Right hindlimb (tissue), 1 donor: Measurements from ENCODE around the gene PLEKHN1.
"Not testable (repeated sequence)": the region's sequence is repeated elsewhere in the genome, so short reads cannot be mapped to it uniquely, and the experiment has no call there.

Experiments
- DNase-seq: peaks from one replicate; pipeline ENCODE4 v3.0.0-alpha.2; 2018

The PLEKHN1 gene

GRCh38 chr1:1013105-1013921, 47.0 kb downstream of the PLEKHN1 start, which contains the start of gene ISG15:
Gene ISG15 (plus strand): TSS chr1:1013497. CDS start chr1:1013574, 77 bp downstream.
- peak; percentile 94 for DNase-seq

DNA sequence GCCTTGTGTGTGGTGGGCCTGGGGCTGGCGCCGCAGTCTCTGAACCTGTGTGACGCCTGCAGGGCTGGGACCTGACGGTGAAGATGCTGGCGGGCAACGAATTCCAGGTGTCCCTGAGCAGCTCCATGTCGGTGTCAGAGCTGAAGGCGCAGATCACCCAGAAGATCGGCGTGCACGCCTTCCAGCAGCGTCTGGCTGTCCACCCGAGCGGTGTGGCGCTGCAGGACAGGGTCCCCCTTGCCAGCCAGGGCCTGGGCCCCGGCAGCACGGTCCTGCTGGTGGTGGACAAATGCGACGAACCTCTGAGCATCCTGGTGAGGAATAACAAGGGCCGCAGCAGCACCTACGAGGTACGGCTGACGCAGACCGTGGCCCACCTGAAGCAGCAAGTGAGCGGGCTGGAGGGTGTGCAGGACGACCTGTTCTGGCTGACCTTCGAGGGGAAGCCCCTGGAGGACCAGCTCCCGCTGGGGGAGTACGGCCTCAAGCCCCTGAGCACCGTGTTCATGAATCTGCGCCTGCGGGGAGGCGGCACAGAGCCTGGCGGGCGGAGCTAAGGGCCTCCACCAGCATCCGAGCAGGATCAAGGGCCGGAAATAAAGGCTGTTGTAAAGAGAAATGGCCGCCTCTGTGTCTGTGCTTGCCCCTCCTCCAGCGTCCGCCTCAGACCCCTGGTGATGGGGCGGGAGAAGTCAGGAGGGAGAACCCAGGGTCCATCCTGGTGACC, 47.8 kb downstream of the PLEKHN1 start:
- peak; percentile 58 for DNase-seq

DNA sequence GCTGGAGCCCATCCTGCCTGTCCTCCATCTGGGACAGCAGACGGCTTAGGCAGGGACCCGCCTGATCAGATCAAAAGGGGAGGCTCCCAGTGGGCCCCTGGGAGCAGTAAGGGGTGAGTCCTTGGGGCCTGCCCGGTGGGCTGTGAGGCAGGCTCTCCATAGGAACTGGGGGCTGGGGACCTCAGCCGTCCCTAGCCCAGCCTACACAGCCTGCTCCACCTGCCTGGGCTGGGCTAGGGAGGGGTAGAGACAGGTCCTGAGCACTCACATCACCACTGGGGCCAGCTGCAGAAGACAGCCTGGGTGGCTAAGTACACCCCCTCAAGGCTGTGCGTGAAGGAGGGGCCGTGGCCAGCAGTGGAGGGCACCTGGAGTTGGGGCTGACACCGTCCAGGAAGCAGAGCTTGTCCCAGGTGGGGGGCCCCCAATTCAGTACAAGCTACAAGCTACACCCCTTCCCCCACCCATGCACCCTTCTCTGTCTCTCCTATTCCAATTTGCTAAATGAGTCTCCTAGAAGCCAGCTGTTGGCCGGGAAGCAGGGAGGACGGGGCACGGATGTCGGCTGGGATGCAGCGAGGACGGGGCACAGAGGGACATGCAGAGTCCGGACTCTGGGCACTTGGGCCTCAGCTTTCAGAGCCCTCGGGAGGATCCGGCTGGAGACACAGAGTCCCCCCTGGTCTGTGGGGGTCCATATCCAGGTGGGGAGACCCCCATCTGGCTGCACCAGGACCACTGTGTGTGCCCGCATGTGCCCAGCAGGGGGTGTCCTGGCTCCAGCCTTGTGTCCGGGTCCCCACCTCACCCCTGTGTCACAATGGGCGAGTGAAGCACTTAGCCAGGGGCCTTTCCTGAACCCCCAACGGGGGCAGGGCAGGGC, 48.8 kb downstream of the PLEKHN1 start:
- peak; percentile 33 for DNase-seq

GRCh38 chr1:1017397-1018320, 51.4 kb downstream of the PLEKHN1 start:
- DNase-seq, result not testable (repeated sequence)

- DNase-seq, result not testable (repeated sequence)
These were observed 52.0 kb downstream of the PLEKHN1 start for GRCh38 chr1:1018321-1018685.

- peak; percentile 89 for DNase-seq
These were observed 53.1 kb downstream of the PLEKHN1 start for GRCh38 chr1:1019122-1019999.

GRCh38 chr1:1020000-1020404, 53.7 kb downstream of the PLEKHN1 start, which contains the start of gene AGRN:
Gene AGRN (plus strand): TSS chr1:1020120. CDS start chr1:1020173, 53 bp downstream.
- DNase-seq, result no peak

DNA sequence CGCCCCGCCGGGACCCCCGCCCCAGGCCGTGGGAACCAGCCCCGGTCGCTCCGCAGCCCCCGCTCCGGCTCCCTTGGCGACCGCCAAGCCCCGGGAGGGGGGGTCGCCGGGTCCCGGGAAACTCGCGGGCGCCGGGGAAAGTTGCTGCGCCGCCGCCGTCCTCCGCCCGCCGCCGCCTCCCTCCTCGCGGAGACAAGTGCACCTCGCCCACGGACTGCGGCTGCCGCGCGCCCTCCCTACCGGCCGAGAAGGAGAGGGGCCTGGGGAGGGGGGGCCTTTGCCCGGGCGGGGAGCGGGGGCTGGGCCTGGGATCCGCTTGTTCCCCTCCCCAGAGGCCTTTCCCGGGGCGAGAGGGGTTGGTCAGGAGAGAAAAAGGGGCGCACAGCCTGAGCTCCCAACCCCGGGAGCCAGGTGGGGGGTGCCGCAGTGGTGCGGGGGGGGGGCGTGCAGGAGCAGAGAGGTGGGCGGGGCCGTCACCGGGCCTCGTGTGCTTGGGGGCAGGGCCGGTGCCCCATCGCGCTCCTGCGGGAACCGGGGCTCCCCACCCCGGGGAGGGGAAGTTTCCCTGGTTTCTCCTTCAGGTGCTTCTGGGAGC, 54.2 kb downstream of the PLEKHN1 start:
- no peak for DNase-seq

GRCh38 chr1:1021010-1021919, 55.0 kb downstream of the PLEKHN1 start:
- DNase-seq, result peak; percentile 86

- no peak for DNase-seq
These were observed 55.6 kb downstream of the PLEKHN1 start for GRCh38 chr1:1021920-1022259.

DNA sequence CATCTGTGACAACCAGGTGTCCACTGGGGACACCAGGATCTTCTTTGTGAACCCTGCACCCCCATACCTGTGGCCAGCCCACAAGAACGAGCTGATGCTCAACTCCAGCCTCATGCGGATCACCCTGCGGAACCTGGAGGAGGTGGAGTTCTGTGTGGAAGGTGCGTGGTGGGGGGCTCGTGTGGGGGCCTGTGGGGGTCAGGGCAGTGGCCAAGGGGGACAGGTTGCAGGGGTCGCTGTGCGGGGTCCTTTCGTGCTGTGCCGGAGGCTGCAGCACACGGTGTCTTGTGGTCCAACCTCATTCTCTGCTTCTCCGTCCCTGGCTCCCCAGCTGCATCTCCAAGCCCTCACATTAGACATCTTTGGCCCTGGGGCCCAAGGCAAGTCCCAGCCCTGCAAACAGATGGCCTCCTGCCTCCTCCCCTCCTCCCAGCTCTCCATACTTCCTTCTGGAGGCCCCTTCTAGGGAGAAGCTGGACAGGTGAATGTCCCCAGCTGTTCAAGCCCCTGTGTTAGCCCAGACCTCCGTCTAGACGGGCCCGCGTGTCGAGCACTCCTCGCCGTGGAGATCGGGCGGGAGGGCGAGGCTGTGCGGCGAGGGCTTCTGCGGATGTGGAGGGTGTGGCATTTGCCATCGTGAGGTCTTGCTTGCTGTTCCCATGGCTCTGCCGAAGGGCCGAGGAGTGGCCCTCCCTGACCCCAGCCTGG, 56.2 kb downstream of the PLEKHN1 start:
- no peak for DNase-seq

DNA sequence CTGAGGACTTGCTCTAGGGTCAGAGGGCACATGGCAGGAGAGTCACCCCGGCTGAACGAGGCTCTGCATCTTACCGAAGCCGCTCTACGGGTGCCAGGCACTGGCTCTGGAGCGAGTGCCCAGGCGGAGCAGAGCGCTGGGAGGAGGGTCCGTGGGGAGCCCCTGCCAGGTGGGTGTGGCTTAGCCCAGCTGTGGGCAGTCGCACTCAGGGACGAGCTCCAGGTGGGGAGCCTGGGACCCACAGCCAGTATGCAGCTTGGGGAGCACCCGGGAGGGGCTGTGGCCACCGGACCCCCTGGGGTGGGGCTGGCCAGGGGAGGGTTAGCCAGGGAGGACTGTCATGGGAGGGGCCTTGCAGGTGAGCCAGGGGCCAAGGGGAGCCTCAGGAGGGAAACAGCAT, 57.4 kb downstream of the PLEKHN1 start:
- DNase-seq, result no peak

DNA sequence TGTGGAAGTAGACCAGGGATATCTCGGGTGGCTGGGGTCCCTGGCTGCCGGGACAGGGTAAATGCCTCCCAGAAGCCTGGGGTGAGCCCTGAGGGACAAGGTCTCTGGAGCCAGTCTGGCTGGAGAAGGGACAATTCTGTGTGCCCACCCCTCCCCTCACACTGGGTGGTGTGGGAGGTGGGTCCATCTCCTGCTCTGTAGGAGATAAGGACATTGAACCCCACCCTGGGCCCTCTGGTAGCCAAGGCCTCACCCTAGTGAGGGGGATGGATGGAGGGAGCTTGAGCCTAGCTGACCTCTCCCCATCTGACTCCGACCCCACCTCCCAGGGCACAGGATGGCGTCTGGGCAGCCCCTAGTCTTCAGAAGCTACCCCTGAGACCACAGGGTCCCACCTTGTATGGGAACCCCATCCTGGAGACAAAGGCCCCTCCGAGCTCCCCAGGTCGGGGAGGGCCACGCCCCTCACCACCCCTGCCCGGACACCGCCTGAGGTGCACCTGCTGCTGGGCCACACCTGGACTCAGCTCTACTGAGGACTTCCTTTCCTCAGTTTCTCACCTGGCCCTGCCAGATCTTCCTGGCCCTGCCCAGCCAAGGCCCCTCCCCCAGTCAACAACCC, 58.0 kb downstream of the PLEKHN1 start:
- DNase-seq, result no peak

DNA sequence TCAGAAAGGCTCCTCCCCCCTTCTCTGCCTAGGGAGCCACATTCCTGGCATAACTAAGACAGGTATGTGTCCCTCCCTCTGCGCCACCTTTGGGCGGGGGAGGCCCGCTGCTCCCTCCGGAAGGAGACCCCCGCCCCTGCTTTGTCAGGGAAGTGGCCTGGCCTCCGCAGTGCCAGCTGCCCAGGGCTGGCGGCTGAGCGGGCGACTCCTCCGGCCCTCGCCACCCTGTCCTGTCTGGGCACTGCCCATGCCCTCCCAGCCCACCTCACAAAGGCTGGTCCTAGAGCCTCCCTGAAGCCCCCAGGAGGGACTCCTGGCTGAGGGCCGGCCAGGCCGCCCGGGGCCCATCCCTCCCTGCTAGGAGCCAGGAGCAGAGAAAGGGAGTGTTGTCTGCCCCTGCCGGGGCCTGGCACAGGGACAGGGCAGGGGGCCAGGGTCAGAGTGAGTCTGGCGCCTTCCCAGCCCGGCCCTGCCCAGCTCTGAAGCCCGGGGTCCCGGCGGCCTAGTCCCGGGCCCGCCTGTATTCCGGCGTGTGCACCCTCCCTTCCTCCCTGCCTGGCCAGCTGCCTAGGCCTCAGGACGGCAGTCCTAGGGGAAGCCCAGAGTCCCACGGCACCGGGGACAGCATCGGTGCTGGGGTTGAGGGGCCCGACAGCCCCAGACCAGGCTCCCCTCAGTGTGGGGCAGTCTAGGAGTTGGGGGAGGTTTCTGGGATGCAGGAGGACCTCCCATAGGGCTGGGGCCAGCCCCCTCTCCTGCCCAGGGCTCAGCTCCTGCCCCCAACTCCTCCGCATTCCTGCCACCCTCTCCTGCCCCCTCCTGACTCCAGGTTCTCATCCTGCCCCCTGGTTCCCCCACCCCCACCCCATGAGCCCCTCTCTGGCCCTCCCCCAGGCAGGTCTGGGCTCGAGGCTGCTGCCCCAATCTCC, 58.8 kb downstream of the PLEKHN1 start:
- no peak for DNase-seq
